ENCODE data around the gene MOB1B. TPM values are rescaled to one million over a fixed set of nuclear protein-coding genes. Genes with fewer than 3 reads are reported as not detected.

MOB1B gene
- total RNA-seq, 4 donors from 2014 or later = 10.0 to 42.1 (median 16.5) TPM

- DNase-seq = no peak
- H3K36me3 ChIP-seq = no peaks in the 10 kb centered on the region
- H3K9me3 ChIP-seq = no peaks in the 10 kb centered on the region
- H3K4me3 ChIP-seq = no peak overlapping the region
- TF ChIP-seq, protein P1, sequence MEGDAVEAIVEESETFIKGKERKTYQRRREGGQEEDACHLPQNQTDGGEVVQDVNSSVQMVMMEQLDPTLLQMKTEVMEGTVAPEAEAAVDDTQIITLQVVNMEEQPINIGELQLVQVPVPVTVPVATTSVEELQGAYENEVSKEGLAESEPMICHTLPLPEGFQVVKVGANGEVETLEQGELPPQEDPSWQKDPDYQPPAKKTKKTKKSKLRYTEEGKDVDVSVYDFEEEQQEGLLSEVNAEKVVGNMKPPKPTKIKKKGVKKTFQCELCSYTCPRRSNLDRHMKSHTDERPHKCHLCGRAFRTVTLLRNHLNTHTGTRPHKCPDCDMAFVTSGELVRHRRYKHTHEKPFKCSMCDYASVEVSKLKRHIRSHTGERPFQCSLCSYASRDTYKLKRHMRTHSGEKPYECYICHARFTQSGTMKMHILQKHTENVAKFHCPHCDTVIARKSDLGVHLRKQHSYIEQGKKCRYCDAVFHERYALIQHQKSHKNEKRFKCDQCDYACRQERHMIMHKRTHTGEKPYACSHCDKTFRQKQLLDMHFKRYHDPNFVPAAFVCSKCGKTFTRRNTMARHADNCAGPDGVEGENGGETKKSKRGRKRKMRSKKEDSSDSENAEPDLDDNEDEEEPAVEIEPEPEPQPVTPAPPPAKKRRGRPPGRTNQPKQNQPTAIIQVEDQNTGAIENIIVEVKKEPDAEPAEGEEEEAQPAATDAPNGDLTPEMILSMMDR (IDR thresholded peaks at IDR 0.05) = no peak
- TF ChIP-seq POLR2A (IDR thresholded peaks at IDR 0.05) = no peak
- H3K4me1 ChIP-seq = no peaks in the 10 kb centered on the region
- no peaks in the 10 kb centered on the region for H3K27me3 ChIP-seq
- H3K27ac ChIP-seq = no peak overlapping the region
- intact Hi-C loops (cut with DNase I; ENCODE audit: low total_unique reads) = no loop called here
Measured at GRCh38 chr4:70945046-70945445, 42.9 kb downstream of the MOB1B start.

- Histone ChIP-seq H3K27me3 (no peaks in the 10 kb centered on the region), H3K4me3 (no peak overlapping the region), H3K36me3 (no peaks in the 10 kb centered on the region), H3K27ac (no peak overlapping the region), H3K9me3 (no peaks in the 10 kb centered on the region), H3K4me1 (no peaks in the 10 kb centered on the region)
- intact Hi-C loops (cut with DNase I; ENCODE audit: low total_unique reads) = no loop called here
- TF ChIP-seq, protein P1 (IDR thresholded peaks at IDR 0.05) = no peak
- no peak for TF ChIP-seq POLR2A (IDR thresholded peaks at IDR 0.05)
- no peak for DNase-seq
Measured at GRCh38 chr4:70945452-70946055, 43.4 kb downstream of the MOB1B start.

- no peaks in the 10 kb centered on the region for H3K27me3 ChIP-seq
- no peak overlapping the region for H3K4me3 ChIP-seq
- no peaks in the 10 kb centered on the region for H3K9me3 ChIP-seq
- intact Hi-C loops (cut with DNase I; ENCODE audit: low total_unique reads) = no loop called here
- DNase-seq = no peak
- H3K4me1 ChIP-seq = no peaks in the 10 kb centered on the region
- no peak overlapping the region for H3K27ac ChIP-seq
- no peaks in the 10 kb centered on the region for H3K36me3 ChIP-seq
- TF ChIP-seq, protein P1 (IDR thresholded peaks at IDR 0.05) = no peak
- no peak for TF ChIP-seq POLR2A (IDR thresholded peaks at IDR 0.05)
Measured at GRCh38 chr4:70946939-70947338, 44.8 kb downstream of the MOB1B start.

- Histone ChIP-seq H3K27ac (no peak overlapping the region), H3K4me3 (no peak overlapping the region), H3K9me3 (no peaks in the 10 kb centered on the region), H3K4me1 (no peaks in the 10 kb centered on the region), H3K36me3 (no peaks in the 10 kb centered on the region), H3K27me3 (no peaks in the 10 kb centered on the region)
- intact Hi-C loops (cut with DNase I; ENCODE audit: low total_unique reads) = no loop called here
- TF ChIP-seq, protein P1 (IDR thresholded peaks at IDR 0.05) = no peak
- no peak for TF ChIP-seq POLR2A (IDR thresholded peaks at IDR 0.05)
- DNase-seq = no peak
Measured at GRCh38 chr4:70948665-70949260, 46.6 kb downstream of the MOB1B start.

DNA sequence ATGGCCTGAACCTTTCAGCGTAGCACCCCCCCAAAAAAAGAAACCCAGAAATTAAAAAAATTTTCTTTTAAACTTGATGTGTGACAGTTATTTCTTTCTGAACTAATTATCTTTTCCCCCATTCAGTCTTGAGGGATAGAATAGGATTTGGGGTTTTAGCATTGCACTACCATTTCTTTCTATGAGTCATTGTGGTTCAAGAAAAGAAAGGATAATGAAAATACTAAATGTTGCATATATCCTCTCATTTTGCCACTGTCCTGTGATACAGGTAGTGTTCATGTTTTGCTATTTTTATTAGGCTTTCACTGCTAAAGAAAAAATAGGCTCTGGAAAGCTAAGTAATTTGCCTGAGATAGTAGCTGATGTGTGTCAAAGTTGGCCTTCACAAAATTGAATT, 51.9 kb downstream of the MOB1B start:
- Histone ChIP-seq H3K4me3 (no peak overlapping the region), H3K36me3 (no peaks in the 10 kb centered on the region), H3K9me3 (no peaks in the 10 kb centered on the region), H3K27me3 (no peaks in the 10 kb centered on the region), H3K27ac (no peak overlapping the region), H3K4me1 (no peaks in the 10 kb centered on the region)
- TF ChIP-seq, protein P1 (IDR thresholded peaks at IDR 0.05) = no peak
- intact Hi-C loops (cut with DNase I; ENCODE audit: low total_unique reads) = no loop called here
- DNase-seq = no peak
